WTC11 (cell line): Measurements from ENCODE around the gene BICD2. TPM values are rescaled to one million over a fixed set of nuclear protein-coding genes. Genes with fewer than 3 reads are reported as not detected.
A peak's percentile ranks its signal among the peaks of the same experiment; 100 is the strongest.

Source experiments
- ATAC-seq: fragments of 200-7000 bp; cut with Tn5 transposase; 2 replicates; pipeline ENCODE4 v1.10.0; 2021; ENCODE audit warnings: mild to moderate bottlenecking, moderate library complexity
- CTCF ChIA-PET: fragments of 300-600 bp; sonication (Branson Sonifier 250); formaldehyde crosslinking; loops from one replicate; lab custom pipeline; 2021; ENCODE audit warnings: antibody characterized with exemption; lab: Charles Lee
- POLR2A ChIA-PET: fragments of 350-600 bp; sonication (Branson Sonifier 250); formaldehyde crosslinking; loops from one replicate; lab custom pipeline; 2021; ENCODE audit warnings: antibody characterized with exemption; lab: Charles Lee
- DNase-seq: peaks from one replicate; pipeline ENCODE4 v3.0.0; 2021; ENCODE audit warnings: low spot score
- H3K27ac Mint-ChIP-seq: 2 replicates; pipeline ENCODE4 v1.8.0; 2021; ENCODE audit warnings: mixed read lengths
- H3K27me3 Mint-ChIP-seq: 2 replicates; pipeline ENCODE4 v1.8.0; 2021; ENCODE audit warnings: low read depth, mild to moderate bottlenecking, moderate library complexity, mixed read lengths
- H3K36me3 Mint-ChIP-seq: 2 replicates; pipeline ENCODE4 v1.8.0; 2021; ENCODE audit warnings: mixed read lengths
- H3K4me1 Mint-ChIP-seq: 2 replicates; pipeline ENCODE4 v1.8.0; 2022; ENCODE audit warnings: mixed read lengths
- H3K4me3 Mint-ChIP-seq: 2 replicates; pipeline ENCODE4 v1.8.0; 2021; ENCODE audit warnings: mild to moderate bottlenecking, moderate library complexity, mixed read lengths
- H3K9me3 Mint-ChIP-seq: 2 replicates; pipeline ENCODE4 v1.8.0; 2021; ENCODE audit warnings: mixed read lengths
- ETV6 ChIP-seq: sonication (generic); formaldehyde crosslinking; IDR thresholded peaks from 2 replicates; pipeline ENCODE4 v1.8.1; 2022; ENCODE audit warnings: mild to moderate bottlenecking, missing genetic modification reagents
- JAZF1 ChIP-seq: fragments of 250-450 bp; sonication (Bioruptor Pico); IDR thresholded peaks from 2 replicates; pipeline ENCODE4 v1.9.0; 2021; ENCODE audit warnings: moderate library complexity, mild to moderate bottlenecking, inconsistent platforms
- NFATC4 ChIP-seq: fragments of 250-450 bp; sonication (Bioruptor Pico); IDR thresholded peaks from 2 replicates; pipeline ENCODE4 v1.9.0; 2021; ENCODE audit warnings: mild to moderate bottlenecking
- NR3C1 ChIP-seq: sonication (generic); formaldehyde crosslinking; conservative IDR thresholded peaks from 2 replicates; pipeline ENCODE4 v1.8.1; 2023; ENCODE audit warnings: low read depth, mild to moderate bottlenecking, missing genetic modification reagents
- OVOL2 ChIP-seq: fragments of 250-450 bp; sonication (Bioruptor Pico); IDR thresholded peaks from 2 replicates; pipeline ENCODE4 v1.9.0; 2021; ENCODE audit warnings: mild to moderate bottlenecking, borderline replicate concordance
- PRRX2 ChIP-seq: fragments of 250-450 bp; sonication (Bioruptor Pico); IDR thresholded peaks from 2 replicates; pipeline ENCODE4 v1.8.0; 2021; ENCODE audit warnings: mild to moderate bottlenecking
- SMAD4 ChIP-seq: sonication (generic); formaldehyde crosslinking; IDR thresholded peaks from 2 replicates; pipeline ENCODE4 v1.8.0; 2022; ENCODE audit warnings: mild to moderate bottlenecking, missing genetic modification reagents
- TEAD1 ChIP-seq: sonication (generic); formaldehyde crosslinking; IDR thresholded peaks from 2 replicates; pipeline ENCODE4 v1.8.0; 2022; ENCODE audit warnings: mild to moderate bottlenecking, missing genetic modification reagents
- TEAD4 ChIP-seq: sonication (generic); formaldehyde crosslinking; IDR thresholded peaks from 2 replicates; pipeline ENCODE4 v1.8.0; 2022; ENCODE audit warnings: mild to moderate bottlenecking, missing genetic modification reagents
- ZNF121 ChIP-seq: sonication (generic); formaldehyde crosslinking; IDR thresholded peaks from 2 replicates; pipeline ENCODE4 v1.8.0; 2023; ENCODE audit warnings: missing genetic modification reagents
- ZNF138 ChIP-seq: sonication (generic); formaldehyde crosslinking; conservative IDR thresholded peaks from 2 replicates; pipeline ENCODE4 v1.8.1; 2022; ENCODE audit warnings: mild to moderate bottlenecking, moderate library complexity, missing genetic modification reagents
- ZNF671 ChIP-seq: fragments of 250-450 bp; sonication (Bioruptor Pico); IDR thresholded peaks from 2 replicates; pipeline ENCODE4 v1.8.0; 2021; ENCODE audit warnings: mild to moderate bottlenecking
- total RNA-seq: library from RNA; stranded (reverse); gene quantifications from 3 replicates; pipeline ENCODE4 v1.2.3, GENCODE V29; 2021
- TF ChIP-seq, protein P1 (sequence below): sonication (generic); formaldehyde crosslinking; IDR thresholded peaks from 2 replicates; pipeline ENCODE4 v1.8.0; 2023; ENCODE audit warnings: mild to moderate bottlenecking, missing genetic modification reagents
- TF ChIP-seq, protein P2 (sequence below): sonication (generic); formaldehyde crosslinking; IDR thresholded peaks from 2 replicates; pipeline ENCODE4 v1.8.1; 2022; ENCODE audit warnings: mild to moderate bottlenecking, missing genetic modification reagents, moderate library complexity, borderline replicate concordance
- TF ChIP-seq, protein P3 (sequence below): sonication (generic); formaldehyde crosslinking; IDR thresholded peaks from 2 replicates; pipeline ENCODE4 v1.8.0; 2023; ENCODE audit warnings: missing genetic modification reagents, mild to moderate bottlenecking, borderline replicate concordance
- TF ChIP-seq, protein P4 (sequence below): sonication (generic); formaldehyde crosslinking; IDR thresholded peaks from 2 replicates; pipeline ENCODE4 v1.8.0; 2022; ENCODE audit warnings: mild to moderate bottlenecking, missing genetic modification reagents

The BICD2 gene
- total RNA-seq, 1 experiment from 2014 or later: 38.7 TPM

DNA sequence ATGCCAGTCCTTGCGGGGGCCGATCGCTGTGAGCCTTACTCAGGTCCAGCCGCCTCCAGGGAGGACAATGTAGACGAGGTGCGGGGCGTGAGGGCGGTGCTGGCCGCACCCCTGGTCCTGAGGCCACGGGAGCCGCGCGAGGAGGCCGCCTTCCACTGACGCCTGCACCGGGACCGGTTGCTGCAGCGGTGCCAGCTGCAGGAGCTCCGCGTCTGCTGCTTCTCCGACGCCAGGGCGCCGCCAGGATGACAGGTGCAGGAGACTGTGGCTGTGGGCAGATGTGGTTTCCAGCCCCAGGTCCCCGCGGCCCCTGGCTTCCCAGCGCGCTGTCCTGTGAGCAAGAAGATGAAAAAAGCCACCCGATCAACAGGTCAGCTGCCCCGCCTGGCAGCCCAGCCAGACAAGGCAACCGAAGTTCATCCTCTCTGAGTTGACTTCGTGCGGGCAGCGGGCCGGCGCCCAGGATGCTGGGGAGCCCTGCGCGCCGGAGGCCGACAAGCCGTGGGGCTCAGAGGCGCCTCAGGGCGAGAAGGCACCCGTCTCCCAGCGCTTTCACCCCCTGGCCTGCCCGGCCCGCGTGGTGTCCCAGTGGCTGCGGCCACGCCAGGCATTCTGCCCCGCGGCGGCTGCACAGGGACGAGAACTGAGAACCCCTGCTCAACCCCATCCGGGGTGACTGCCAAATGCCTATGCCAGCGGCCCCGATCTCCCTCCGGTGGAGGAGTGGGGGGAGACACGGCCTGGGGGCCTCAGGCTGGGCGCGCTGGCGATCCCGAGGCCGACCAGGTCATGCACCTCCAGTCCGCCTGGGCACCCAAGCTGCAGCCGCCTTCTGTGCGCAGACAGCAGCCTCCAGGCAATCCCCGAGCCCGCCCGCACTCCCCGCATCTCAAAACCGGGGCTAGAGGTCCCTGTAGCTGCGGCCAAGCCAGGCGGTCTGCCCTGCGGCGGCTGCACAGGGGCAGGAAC is 43.4 kb upstream of the BICD2 start:
- ATAC-seq (no peak; the same call in 1 of the 2 replicates), DNase-seq (peak; percentile 46)
- no peak overlapping the region for H3K27ac Mint-ChIP-seq
- POLR2A ChIA-PET: no interaction called here
- no peaks in the 10 kb centered on the region for H3K36me3 Mint-ChIP-seq
- peak overlapping the region; percentile 87 for H3K4me3 Mint-ChIP-seq
- H3K27me3 Mint-ChIP-seq: peaks cover 66% of the 10 kb centered on the region
- H3K4me1 Mint-ChIP-seq: peaks cover 18% of the 10 kb centered on the region
- CTCF ChIA-PET: interaction anchor here (0.7 to 2.8 kb wide), 15 partner anchors 8 to 495 kb away, joined by 3 to 28 read pairs (median 4); no protein-coding TSS in a partner anchor
- TF ChIP-seq NFATC4 (CRISPR knock-in tag) (no peak), TEAD1 (CRISPR knock-in tag) (no peak), OVOL2 (CRISPR knock-in tag) (no peak), ETV6 (CRISPR knock-in tag) (no peak), NR3C1 (no peak), ZNF671 (CRISPR knock-in tag) (no peak), TEAD4 (CRISPR knock-in tag) (no peak), ZNF138 (CRISPR knock-in tag) (no peak)
- TF ChIP-seq, protein P1, sequence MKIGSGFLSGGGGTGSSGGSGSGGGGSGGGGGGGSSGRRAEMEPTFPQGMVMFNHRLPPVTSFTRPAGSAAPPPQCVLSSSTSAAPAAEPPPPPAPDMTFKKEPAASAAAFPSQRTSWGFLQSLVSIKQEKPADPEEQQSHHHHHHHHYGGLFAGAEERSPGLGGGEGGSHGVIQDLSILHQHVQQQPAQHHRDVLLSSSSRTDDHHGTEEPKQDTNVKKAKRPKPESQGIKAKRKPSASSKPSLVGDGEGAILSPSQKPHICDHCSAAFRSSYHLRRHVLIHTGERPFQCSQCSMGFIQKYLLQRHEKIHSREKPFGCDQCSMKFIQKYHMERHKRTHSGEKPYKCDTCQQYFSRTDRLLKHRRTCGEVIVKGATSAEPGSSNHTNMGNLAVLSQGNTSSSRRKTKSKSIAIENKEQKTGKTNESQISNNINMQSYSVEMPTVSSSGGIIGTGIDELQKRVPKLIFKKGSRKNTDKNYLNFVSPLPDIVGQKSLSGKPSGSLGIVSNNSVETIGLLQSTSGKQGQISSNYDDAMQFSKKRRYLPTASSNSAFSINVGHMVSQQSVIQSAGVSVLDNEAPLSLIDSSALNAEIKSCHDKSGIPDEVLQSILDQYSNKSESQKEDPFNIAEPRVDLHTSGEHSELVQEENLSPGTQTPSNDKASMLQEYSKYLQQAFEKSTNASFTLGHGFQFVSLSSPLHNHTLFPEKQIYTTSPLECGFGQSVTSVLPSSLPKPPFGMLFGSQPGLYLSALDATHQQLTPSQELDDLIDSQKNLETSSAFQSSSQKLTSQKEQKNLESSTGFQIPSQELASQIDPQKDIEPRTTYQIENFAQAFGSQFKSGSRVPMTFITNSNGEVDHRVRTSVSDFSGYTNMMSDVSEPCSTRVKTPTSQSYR (CRISPR knock-in tag): 0 out of 2 replicates have a peak, but pooled peaks have one; percentile 8
- TF ChIP-seq, protein P2, sequence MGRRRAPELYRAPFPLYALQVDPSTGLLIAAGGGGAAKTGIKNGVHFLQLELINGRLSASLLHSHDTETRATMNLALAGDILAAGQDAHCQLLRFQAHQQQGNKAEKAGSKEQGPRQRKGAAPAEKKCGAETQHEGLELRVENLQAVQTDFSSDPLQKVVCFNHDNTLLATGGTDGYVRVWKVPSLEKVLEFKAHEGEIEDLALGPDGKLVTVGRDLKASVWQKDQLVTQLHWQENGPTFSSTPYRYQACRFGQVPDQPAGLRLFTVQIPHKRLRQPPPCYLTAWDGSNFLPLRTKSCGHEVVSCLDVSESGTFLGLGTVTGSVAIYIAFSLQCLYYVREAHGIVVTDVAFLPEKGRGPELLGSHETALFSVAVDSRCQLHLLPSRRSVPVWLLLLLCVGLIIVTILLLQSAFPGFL (CRISPR knock-in tag): no peak
- TF ChIP-seq, protein P3, sequence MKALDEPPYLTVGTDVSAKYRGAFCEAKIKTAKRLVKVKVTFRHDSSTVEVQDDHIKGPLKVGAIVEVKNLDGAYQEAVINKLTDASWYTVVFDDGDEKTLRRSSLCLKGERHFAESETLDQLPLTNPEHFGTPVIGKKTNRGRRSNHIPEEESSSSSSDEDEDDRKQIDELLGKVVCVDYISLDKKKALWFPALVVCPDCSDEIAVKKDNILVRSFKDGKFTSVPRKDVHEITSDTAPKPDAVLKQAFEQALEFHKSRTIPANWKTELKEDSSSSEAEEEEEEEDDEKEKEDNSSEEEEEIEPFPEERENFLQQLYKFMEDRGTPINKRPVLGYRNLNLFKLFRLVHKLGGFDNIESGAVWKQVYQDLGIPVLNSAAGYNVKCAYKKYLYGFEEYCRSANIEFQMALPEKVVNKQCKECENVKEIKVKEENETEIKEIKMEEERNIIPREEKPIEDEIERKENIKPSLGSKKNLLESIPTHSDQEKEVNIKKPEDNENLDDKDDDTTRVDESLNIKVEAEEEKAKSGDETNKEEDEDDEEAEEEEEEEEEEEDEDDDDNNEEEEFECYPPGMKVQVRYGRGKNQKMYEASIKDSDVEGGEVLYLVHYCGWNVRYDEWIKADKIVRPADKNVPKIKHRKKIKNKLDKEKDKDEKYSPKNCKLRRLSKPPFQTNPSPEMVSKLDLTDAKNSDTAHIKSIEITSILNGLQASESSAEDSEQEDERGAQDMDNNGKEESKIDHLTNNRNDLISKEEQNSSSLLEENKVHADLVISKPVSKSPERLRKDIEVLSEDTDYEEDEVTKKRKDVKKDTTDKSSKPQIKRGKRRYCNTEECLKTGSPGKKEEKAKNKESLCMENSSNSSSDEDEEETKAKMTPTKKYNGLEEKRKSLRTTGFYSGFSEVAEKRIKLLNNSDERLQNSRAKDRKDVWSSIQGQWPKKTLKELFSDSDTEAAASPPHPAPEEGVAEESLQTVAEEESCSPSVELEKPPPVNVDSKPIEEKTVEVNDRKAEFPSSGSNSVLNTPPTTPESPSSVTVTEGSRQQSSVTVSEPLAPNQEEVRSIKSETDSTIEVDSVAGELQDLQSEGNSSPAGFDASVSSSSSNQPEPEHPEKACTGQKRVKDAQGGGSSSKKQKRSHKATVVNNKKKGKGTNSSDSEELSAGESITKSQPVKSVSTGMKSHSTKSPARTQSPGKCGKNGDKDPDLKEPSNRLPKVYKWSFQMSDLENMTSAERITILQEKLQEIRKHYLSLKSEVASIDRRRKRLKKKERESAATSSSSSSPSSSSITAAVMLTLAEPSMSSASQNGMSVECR (CRISPR knock-in tag): 0 out of 2 replicates have a peak, but pooled peaks have one; percentile 4
- TF ChIP-seq, protein P4, sequence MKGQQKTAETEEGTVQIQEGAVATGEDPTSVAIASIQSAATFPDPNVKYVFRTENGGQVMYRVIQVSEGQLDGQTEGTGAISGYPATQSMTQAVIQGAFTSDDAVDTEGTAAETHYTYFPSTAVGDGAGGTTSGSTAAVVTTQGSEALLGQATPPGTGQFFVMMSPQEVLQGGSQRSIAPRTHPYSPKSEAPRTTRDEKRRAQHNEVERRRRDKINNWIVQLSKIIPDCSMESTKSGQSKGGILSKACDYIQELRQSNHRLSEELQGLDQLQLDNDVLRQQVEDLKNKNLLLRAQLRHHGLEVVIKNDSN (CRISPR knock-in tag): no peak
- TF ChIP-seq, all 79 proteins: peak for 2
- no peaks in the 10 kb centered on the region for H3K9me3 Mint-ChIP-seq

DNA sequence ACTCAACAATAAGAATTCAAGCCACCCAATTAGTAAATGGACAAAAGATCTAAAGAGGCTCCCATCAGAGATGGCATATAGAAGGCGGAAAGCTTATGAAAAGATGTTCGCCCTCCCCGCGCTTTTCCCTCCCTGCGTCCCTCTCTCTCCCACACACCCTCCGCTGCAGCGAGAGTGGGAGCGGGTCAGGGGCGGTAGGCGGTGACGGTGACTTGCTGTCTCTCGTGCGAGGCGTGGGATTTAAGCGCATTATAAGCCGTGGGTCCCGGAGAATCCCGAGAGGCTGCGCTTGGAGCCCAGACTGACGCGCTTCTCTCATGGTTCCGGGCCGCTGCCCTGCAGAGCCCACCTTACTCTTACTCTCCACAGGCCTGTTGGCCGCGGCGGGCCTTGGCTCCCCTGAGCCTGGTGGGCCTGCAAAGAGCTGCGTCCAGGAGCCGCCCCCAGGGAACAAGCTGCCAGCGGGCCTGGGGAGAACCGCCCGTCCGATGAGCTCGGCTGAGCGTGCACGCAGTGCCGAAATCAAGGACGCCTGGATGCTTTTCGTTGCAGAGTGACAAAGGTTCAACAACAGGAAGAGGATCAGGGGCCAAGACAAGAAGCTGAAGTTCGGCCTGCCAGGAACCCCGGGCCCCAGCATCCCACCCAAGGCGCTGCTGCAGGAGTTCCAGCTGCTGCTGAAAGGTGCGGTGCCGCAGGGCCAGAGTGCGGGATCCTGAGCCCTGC is 42.6 kb upstream of the BICD2 start:
- Mint-ChIP-seq H3K27ac (no peak overlapping the region), H3K4me3 (peak overlapping the region; percentile 54), H3K4me1 (peaks cover 20% of the 10 kb centered on the region), H3K36me3 (no peaks in the 10 kb centered on the region), H3K27me3 (peaks cover 62% of the 10 kb centered on the region), H3K9me3 (no peaks in the 10 kb centered on the region)
- TF ChIP-seq TEAD1 (CRISPR knock-in tag) (no peak), ZNF121 (0 out of 2 replicates have a peak, but pooled peaks have one; percentile 19), PRRX2 (no peak), JAZF1 (no peak), SMAD4 (CRISPR knock-in tag) (no peak)
- ATAC-seq: no peak
- POLR2A ChIA-PET: no interaction called here
- DNase-seq: no peak
- CTCF ChIA-PET: interaction anchor here (1.0 to 2.8 kb wide), 4 partner anchors 16 to 100 kb away, joined by 4 to 28 read pairs (median 4); no protein-coding TSS in a partner anchor
